Activated CD4-positive, alpha-beta T cell treated with anti-CD3 and anti-CD28 coated beads, Interleukin-2, amount 10 ng/mL, durations not matched to agents 24 days and 14 days (primary cell): ENCODE results near the gene NIPAL3. TPM values are rescaled to one million over a fixed set of nuclear protein-coding genes. Genes with fewer than 3 reads are reported as not detected.

Experiments used
- DNase-seq: peaks from one replicate; pipeline ENCODE4 v3.0.0; 2022
- H3K27ac Mint-ChIP-seq: one replicate; pipeline ENCODE4 v1.8.0; 2022; ENCODE audit warnings: mild to moderate bottlenecking, mixed read lengths
- H3K27me3 Mint-ChIP-seq: one replicate; pipeline ENCODE4 v1.8.0; 2022; ENCODE audit warnings: mixed read lengths
- H3K36me3 Mint-ChIP-seq: one replicate; pipeline ENCODE4 v1.8.0; 2022; ENCODE audit warnings: low read depth, mild to moderate bottlenecking, mixed read lengths
- H3K4me1 Mint-ChIP-seq: one replicate; pipeline ENCODE4 v1.8.0; 2021; ENCODE audit warnings: mixed read lengths
- H3K4me3 Mint-ChIP-seq: one replicate; pipeline ENCODE4 v1.8.0; 2022; ENCODE audit warnings: mild to moderate bottlenecking, moderate library complexity, mixed read lengths
- H3K9me3 Mint-ChIP-seq: one replicate; pipeline ENCODE4 v1.8.0; 2021; ENCODE audit warnings: mixed read lengths
- intact Hi-C: fragments of 100-400 bp; cut with micrococcal nuclease; formaldehyde crosslinking; loops from one replicate; pipeline ENCODE4 v1.15.1; 2023
- total RNA-seq: library from RNA; stranded (reverse); gene quantifications from 2 replicates; pipeline ENCODE4 v1.2.3, GENCODE V29; 2022

The NIPAL3 gene
- total RNA-seq, 1 donor from 2014 or later = 26.3 TPM

GRCh38 chr1:24403806-24404205, 11.8 kb upstream of the NIPAL3 start:
- Mint-ChIP-seq H3K36me3 (peaks cover 13% of the 10 kb centered on the region), H3K4me3 (no peak overlapping the region), H3K4me1 (peaks cover 2% of the 10 kb centered on the region), H3K27ac (no peak overlapping the region), H3K27me3 (peaks cover 2% of the 10 kb centered on the region), H3K9me3 (no peaks in the 10 kb centered on the region)
- no peak for DNase-seq
- intact Hi-C loops = no loop called here

- no peaks in the 10 kb centered on the region for H3K36me3 Mint-ChIP-seq
- no peak overlapping the region for H3K4me3 Mint-ChIP-seq
- H3K4me1 Mint-ChIP-seq = peaks cover under 1% of the 10 kb centered on the region
- DNase-seq = no peak
- peaks cover 2% of the 10 kb centered on the region for H3K27me3 Mint-ChIP-seq
- H3K27ac Mint-ChIP-seq = no peak overlapping the region
- intact Hi-C loops = no loop called here
- no peaks in the 10 kb centered on the region for H3K9me3 Mint-ChIP-seq
Measured at GRCh38 chr1:24406788-24407187, 8.8 kb upstream of the NIPAL3 start.

- Mint-ChIP-seq H3K27me3 (peaks cover 2% of the 10 kb centered on the region), H3K9me3 (no peaks in the 10 kb centered on the region), H3K4me3 (no peak overlapping the region), H3K27ac (no peak overlapping the region), H3K4me1 (peaks cover 14% of the 10 kb centered on the region), H3K36me3 (no peaks in the 10 kb centered on the region)
- DNase-seq = peak; percentile 51
- intact Hi-C loops = no loop called here
Measured at GRCh38 chr1:24409535-24409934, 6.1 kb upstream of the NIPAL3 start.

GRCh38 chr1:24410750-24411149, 4.9 kb upstream of the NIPAL3 start:
- intact Hi-C loops = no loop called here
- DNase-seq = peak; percentile 39
- H3K4me3 Mint-ChIP-seq = no peak overlapping the region
- no peaks in the 10 kb centered on the region for H3K9me3 Mint-ChIP-seq
- peaks cover 21% of the 10 kb centered on the region for H3K4me1 Mint-ChIP-seq
- no peaks in the 10 kb centered on the region for H3K36me3 Mint-ChIP-seq
- no peaks in the 10 kb centered on the region for H3K27me3 Mint-ChIP-seq
- H3K27ac Mint-ChIP-seq = no peak overlapping the region

- no peaks in the 10 kb centered on the region for H3K9me3 Mint-ChIP-seq
Measured at GRCh38 chr1:24411963-24412362, 3.6 kb upstream of the NIPAL3 start.

GRCh38 chr1:24412408-24412807, 3.2 kb upstream of the NIPAL3 start:
- H3K4me3 Mint-ChIP-seq = no peak overlapping the region
- H3K9me3 Mint-ChIP-seq = no peaks in the 10 kb centered on the region
- no peaks in the 10 kb centered on the region for H3K36me3 Mint-ChIP-seq
- intact Hi-C loops = loop anchor here (2.0 kb wide), 1 partner anchor 20 kb away; no protein-coding TSS in a partner anchor
- peaks cover 35% of the 10 kb centered on the region for H3K4me1 Mint-ChIP-seq
- peak; percentile 47 for DNase-seq
- H3K27ac Mint-ChIP-seq = no peak overlapping the region
- H3K27me3 Mint-ChIP-seq = no peaks in the 10 kb centered on the region

More at GRCh38 chr1:24411963-24412362, 3.6 kb upstream of the NIPAL3 start:
- Mint-ChIP-seq H3K27ac (no peak overlapping the region), H3K4me1 (peaks cover 31% of the 10 kb centered on the region), H3K27me3 (no peaks in the 10 kb centered on the region), H3K36me3 (no peaks in the 10 kb centered on the region), H3K4me3 (no peak overlapping the region)
- peak; percentile 58 for DNase-seq
- intact Hi-C loops = loop anchor here (2.0 kb wide), 1 partner anchor 19 kb away; no protein-coding TSS in a partner anchor

GRCh38 chr1:24413350-24414163, 2.0 kb upstream of the NIPAL3 start, which contains the start of gene STPG1:
Gene STPG1 (minus strand): TSS chr1:24413782. CDS start chr1:24401388, 12,394 bp downstream.
- H3K36me3 Mint-ChIP-seq = peaks cover 2% of the 10 kb centered on the region
- peak within 1 kb of the TSS; percentile 87 for H3K27ac Mint-ChIP-seq
- DNase-seq = peak; percentile 95
- H3K4me3 Mint-ChIP-seq = peak within 1 kb of the TSS; percentile 89
- no peaks in the 10 kb centered on the region for H3K9me3 Mint-ChIP-seq
- H3K27me3 Mint-ChIP-seq = no peaks in the 10 kb centered on the region
- intact Hi-C loops = loop anchor here (2.0 kb wide), 1 partner anchor 21 kb away; no protein-coding TSS in a partner anchor
- peaks cover 43% of the 10 kb centered on the region for H3K4me1 Mint-ChIP-seq

GRCh38 chr1:24414775-24415333, 748 bp upstream of the NIPAL3 start:
- no peaks in the 10 kb centered on the region for H3K9me3 Mint-ChIP-seq
- H3K4me3 Mint-ChIP-seq = peak overlapping the region; percentile 88
- intact Hi-C loops = loop anchor here (1.0 to 5.0 kb wide), 4 partner anchors 87 to 227 kb away; partner anchors contain the start of genes RCAN3 and SRRM1
- no peaks in the 10 kb centered on the region for H3K27me3 Mint-ChIP-seq
- peaks cover 53% of the 10 kb centered on the region for H3K4me1 Mint-ChIP-seq
- H3K27ac Mint-ChIP-seq = peak overlapping the region; percentile 90
- H3K36me3 Mint-ChIP-seq = peaks cover 14% of the 10 kb centered on the region
- no peak for DNase-seq

- no peaks in the 10 kb centered on the region for H3K9me3 Mint-ChIP-seq
- DNase-seq = no peak
- H3K27ac Mint-ChIP-seq = peak overlapping the region; percentile 90
- H3K4me3 Mint-ChIP-seq = peak overlapping the region; percentile 88
- intact Hi-C loops = loop anchor here (1.0 to 5.0 kb wide), 5 partner anchors 69 to 226 kb away; partner anchors contain the start of genes RCAN3 and SRRM1
- peaks cover 55% of the 10 kb centered on the region for H3K4me1 Mint-ChIP-seq
- peaks cover 21% of the 10 kb centered on the region for H3K36me3 Mint-ChIP-seq
- no peaks in the 10 kb centered on the region for H3K27me3 Mint-ChIP-seq
Measured at GRCh38 chr1:24415910-24416665, 486 bp downstream of the NIPAL3 start.

- Mint-ChIP-seq H3K9me3 (no peaks in the 10 kb centered on the region), H3K4me3 (peak overlapping the region; percentile 88), H3K27me3 (no peaks in the 10 kb centered on the region), H3K27ac (peak overlapping the region; percentile 90), H3K4me1 (peaks cover 54% of the 10 kb centered on the region), H3K36me3 (peaks cover 28% of the 10 kb centered on the region)
- intact Hi-C loops = loop anchor here (2.0 to 5.0 kb wide), 3 partner anchors 68 to 225 kb away; partner anchors contain the start of gene SRRM1
- DNase-seq = peak; percentile 90
Measured at GRCh38 chr1:24416666-24417391, 1.2 kb downstream of the NIPAL3 start.

GRCh38 chr1:24417681-24418080, 2.1 kb downstream of the NIPAL3 start:
- Mint-ChIP-seq H3K27ac (peak overlapping the region; percentile 61), H3K4me1 (peaks cover 52% of the 10 kb centered on the region), H3K36me3 (peaks cover 35% of the 10 kb centered on the region), H3K9me3 (no peaks in the 10 kb centered on the region), H3K27me3 (no peaks in the 10 kb centered on the region), H3K4me3 (peak overlapping the region; percentile 88)
- intact Hi-C loops = loop anchor here (2.0 to 5.0 kb wide), 3 partner anchors 67 to 225 kb away; partner anchors contain the start of gene SRRM1
- DNase-seq = no peak

- intact Hi-C loops = loop anchor here (5.0 kb wide), 2 partner anchors 168 to 223 kb away; partner anchors contain the start of gene SRRM1
- Mint-ChIP-seq H3K4me1 (peaks cover 54% of the 10 kb centered on the region), H3K4me3 (peak overlapping the region; percentile 18), H3K36me3 (peaks cover 46% of the 10 kb centered on the region), H3K9me3 (no peaks in the 10 kb centered on the region), H3K27ac (peak overlapping the region; percentile 79), H3K27me3 (no peaks in the 10 kb centered on the region)
- peak; percentile 62 for DNase-seq
Measured at GRCh38 chr1:24418898-24419628, 3.5 kb downstream of the NIPAL3 start.
